KOPT-K1 (cell line): ENCODE measurements around the gene DPYD.

Experiments used
- H3K27ac ChIP-seq: fragments of 200-600 bp; sonication (generic); 2 replicates; pipeline ENCODE4 v1.5.1; 2016; ENCODE audit warnings: antibody characterized with exemption, mild to moderate bottlenecking, low read depth, low read length; ENCODE audit not compliant: poor library complexity, severe bottlenecking
- H3K36me3 ChIP-seq: fragments of 200-600 bp; sonication (generic); 2 replicates; pipeline ENCODE4 v1.5.1; 2017; ENCODE audit warnings: antibody characterized with exemption, mild to moderate bottlenecking, low read length, moderate library complexity; ENCODE audit not compliant: insufficient read depth
- H3K9me3 ChIP-seq: fragments of 200-600 bp; sonication (generic); 2 replicates; pipeline ENCODE4 v1.5.1; 2017; ENCODE audit warnings: antibody characterized with exemption, low read length, mild to moderate bottlenecking; ENCODE audit not compliant: insufficient read depth, poor library complexity, severe bottlenecking

Gene DPYD

DNA sequence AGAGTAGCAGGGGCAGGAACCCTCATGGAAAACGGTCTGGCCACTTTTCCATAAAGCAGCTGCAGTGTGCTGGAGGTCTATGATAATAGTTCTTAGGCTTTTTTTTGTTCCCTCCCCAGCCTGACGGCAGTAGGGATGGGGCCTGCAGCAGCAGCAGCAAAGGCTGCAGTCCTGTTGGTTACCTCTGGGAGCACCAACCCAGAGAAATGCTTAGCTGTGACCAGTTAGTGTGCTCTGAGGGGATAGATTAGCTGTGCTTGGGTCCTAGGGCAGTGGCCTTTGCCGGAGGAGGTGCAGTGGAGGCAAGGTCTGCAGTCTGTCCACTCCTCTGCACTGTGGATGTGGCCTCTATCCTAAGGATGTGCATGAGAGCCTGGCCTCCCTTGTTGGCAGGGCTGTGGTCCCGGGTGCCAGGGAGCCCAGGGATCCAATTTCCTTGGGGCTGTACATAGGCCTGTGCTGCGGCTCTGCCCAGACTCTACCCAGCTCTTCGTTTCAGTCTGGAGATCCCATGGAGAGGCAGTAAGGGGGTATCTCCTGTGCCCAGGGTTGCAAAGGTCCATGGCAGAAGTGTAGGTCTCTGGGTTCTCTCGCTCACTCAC is 876.6 kb downstream of the DPYD start:
- H3K27ac ChIP-seq, result no peak overlapping the region
- no peaks in the 10 kb centered on the region for H3K36me3 ChIP-seq
- H3K9me3 ChIP-seq, result no peaks in the 10 kb centered on the region

DNA sequence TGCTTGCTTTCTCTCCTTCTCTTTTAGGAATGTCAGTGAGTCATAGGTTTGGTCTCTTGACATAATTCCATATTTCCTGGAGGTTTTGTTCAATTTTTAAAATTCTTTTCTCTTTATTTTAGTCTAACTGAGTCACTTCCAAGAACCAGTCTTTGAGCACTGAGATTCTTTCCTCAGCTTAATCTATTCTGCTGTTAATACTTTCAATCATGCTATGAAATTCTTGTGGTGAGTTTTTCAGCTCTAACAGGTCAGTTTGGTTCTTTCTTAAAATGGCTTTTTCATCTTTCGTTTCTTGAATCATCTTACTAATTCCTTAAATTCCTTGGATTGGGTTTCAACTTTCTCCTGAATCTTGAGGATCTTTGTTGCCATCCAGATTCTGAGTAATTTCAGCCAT is 878.3 kb downstream of the DPYD start:
- H3K36me3 ChIP-seq, result no peaks in the 10 kb centered on the region
- no peak overlapping the region for H3K27ac ChIP-seq
- H3K9me3 ChIP-seq, result no peaks in the 10 kb centered on the region

DNA sequence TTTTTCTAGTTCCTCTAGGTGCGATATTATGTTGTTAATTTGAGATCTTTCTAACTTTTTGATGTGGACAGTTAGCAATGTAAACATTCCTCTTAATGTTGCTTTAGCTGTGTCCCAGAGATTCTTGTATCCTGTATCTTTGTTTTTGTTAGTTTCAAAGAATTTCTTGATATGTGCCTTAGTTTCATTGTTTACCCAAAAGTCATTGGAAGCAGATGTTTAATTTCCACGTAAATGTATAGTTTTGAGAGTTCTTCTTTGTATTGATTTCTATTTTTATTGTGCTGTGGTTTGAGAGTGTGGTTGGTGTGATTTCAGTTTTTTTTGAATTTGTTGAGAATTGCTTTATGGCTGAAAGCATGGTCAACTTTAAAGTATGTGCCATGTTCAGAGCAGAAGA is 879.8 kb downstream of the DPYD start:
- no peaks in the 10 kb centered on the region for H3K36me3 ChIP-seq
- no peak overlapping the region for H3K27ac ChIP-seq
- no peaks in the 10 kb centered on the region for H3K9me3 ChIP-seq

DNA sequence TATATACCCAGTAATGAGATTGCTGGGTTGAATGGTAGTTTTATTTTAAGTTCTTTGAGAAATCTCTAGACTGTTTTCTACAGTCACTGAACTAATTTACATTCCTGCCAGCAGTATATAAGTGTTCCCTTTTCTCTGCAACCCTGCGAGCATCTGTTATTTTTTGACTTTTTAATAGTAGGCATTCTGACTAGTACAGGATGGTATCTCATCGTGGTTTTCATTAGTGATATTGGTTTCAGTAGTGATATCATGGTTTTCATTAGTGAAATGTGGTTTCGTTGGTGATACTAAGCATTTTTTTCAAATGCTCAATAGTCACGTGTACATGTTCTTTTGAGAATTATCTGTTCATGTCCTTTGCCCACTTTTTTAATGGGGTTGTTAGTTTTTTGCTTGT is 882.4 kb downstream of the DPYD start:
- no peaks in the 10 kb centered on the region for H3K9me3 ChIP-seq
- no peak overlapping the region for H3K27ac ChIP-seq
- no peaks in the 10 kb centered on the region for H3K36me3 ChIP-seq

DNA sequence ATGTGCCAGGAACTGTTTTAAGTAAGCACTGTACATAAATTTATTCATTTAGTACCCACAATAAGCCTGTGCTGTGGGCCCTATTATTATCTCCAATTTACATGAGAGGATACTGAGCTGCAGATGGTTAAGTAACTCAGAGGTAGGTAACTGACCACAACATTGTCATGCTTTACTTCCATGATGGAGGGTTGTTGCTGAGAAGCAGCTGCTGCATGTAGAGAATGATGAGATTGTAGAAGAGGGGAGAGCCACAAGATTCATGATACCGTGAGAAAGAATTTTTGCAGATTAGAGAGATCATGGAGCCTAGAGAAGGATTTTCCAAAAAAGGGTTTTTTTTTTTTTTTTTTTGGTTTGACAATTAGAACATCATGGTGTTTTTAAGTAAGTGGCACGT is 886.2 kb downstream of the DPYD start:
- no peaks in the 10 kb centered on the region for H3K36me3 ChIP-seq
- no peak overlapping the region for H3K27ac ChIP-seq
- no peaks in the 10 kb centered on the region for H3K9me3 ChIP-seq

DNA sequence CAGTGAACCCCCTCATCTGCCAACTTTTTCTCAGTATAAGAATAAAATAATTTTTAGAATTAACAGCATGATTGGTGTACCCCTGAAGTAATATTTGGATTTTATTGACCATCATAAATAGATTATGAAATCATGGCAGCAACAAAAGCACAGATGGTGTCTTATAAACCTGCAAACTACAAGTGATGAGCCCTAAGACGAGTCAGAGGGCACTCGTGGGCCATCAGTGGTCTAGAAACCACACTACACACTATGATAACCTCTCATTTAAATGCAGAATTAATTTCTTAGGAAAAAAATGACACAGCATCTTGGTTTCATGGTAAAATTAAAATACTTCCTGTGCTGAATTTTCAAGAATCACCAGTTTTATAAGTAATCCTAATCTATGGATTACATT is 886.9 kb downstream of the DPYD start:
- no peak overlapping the region for H3K27ac ChIP-seq
- H3K9me3 ChIP-seq, result no peaks in the 10 kb centered on the region
- no peaks in the 10 kb centered on the region for H3K36me3 ChIP-seq
